OCI-LY3 (cell line): ENCODE measurements around the gene MCCC2.

Experiments
- H2AFZ ChIP-seq: fragments of 200-600, 300-600 bp; shearing (Covaris generic); 2 replicates; pipeline ENCODE4 v1.6.0; 2014; ENCODE audit warnings: antibody characterized with exemption, low read depth, low read length
- H3K27ac ChIP-seq: fragments of 200-600, 300-600 bp; sonication (generic); 2 replicates; pipeline ENCODE4 v1.5.1; 2014; ENCODE audit warnings: mild to moderate bottlenecking, low read length, moderate library complexity, mixed read lengths
- H3K27me3 ChIP-seq: fragments of 200-600, 300-600 bp; sonication (generic); 2 replicates; pipeline ENCODE4 v1.6.1; 2014; ENCODE audit warnings: low read depth, low read length, mixed read lengths
- H3K36me3 ChIP-seq: fragments of 200-600, 300-600 bp; sonication (generic); replicated peaks from 2 replicates; pipeline ENCODE3; 2014; ENCODE audit warnings: low read depth, low read length, mixed read lengths
- H3K4me1 ChIP-seq: fragments of 300-600, 200-600 bp; sonication (generic); 2 replicates; pipeline ENCODE4 v1.6.1; 2014; ENCODE audit warnings: low read length, mixed read lengths
- H3K4me2 ChIP-seq: fragments of 200-600, 300-600 bp; sonication (generic); 2 replicates; pipeline ENCODE4 v1.6.1; 2014; ENCODE audit warnings: low read length, mixed read lengths
- H3K4me3 ChIP-seq: fragments of 300-600, 200-600 bp; sonication (generic); 2 replicates; pipeline ENCODE4 v1.5.1; 2014; ENCODE audit warnings: antibody characterized with exemption, mild to moderate bottlenecking, low read length, moderate library complexity
- H3K79me2 ChIP-seq: fragments of 300-600, 200-600 bp; shearing (Covaris generic); 2 replicates; pipeline ENCODE4 v1.6.1; 2014; ENCODE audit warnings: mild to moderate bottlenecking, low read length, mixed read lengths
- H3K9ac ChIP-seq: fragments of 300-600, 200-600 bp; shearing (Covaris generic); 2 replicates; pipeline ENCODE4 v1.6.0; 2014; ENCODE audit warnings: mild to moderate bottlenecking, low read length, moderate library complexity
- H3K9me3 ChIP-seq: fragments of 200-600, 300-600 bp; shearing (Covaris generic); 2 replicates; pipeline ENCODE4 v1.6.1; 2014; ENCODE audit warnings: low read length, mixed read lengths; ENCODE audit not compliant: insufficient read depth
- H4K20me1 ChIP-seq: fragments of 200-600, 300-600 bp; sonication (generic); 2 replicates; pipeline ENCODE4 v1.6.1; 2016; ENCODE audit warnings: low read length, mixed read lengths; ENCODE audit not compliant: insufficient read depth
- CTCF ChIP-seq: fragments of 200-600, 300-600 bp; sonication (generic); IDR thresholded peaks from 2 replicates; pipeline ENCODE4 v1.5.1; 2014; ENCODE audit warnings: antibody characterized with exemption, low read length, low read depth
- EZH2phosphoT487 ChIP-seq: fragments of 200-600 bp; shearing (Covaris generic); IDR thresholded peaks from 2 replicates; pipeline ENCODE4 v1.6.1; 2018; ENCODE audit warnings: antibody characterized with exemption, mixed run types, low read depth

Gene MCCC2

GRCh38 chr5:71703941-71704340 is 116.8 kb downstream of the MCCC2 start:
- Histone ChIP-seq H4K20me1 (no peaks in the 10 kb centered on the region), H3K4me1 (no peaks in the 10 kb centered on the region), H3K4me2 (no peak overlapping the region), H3K27ac (no peak overlapping the region), H3K27me3 (peaks cover 4% of the 10 kb centered on the region; the same call in 1 of the 2 replicates), H3K9me3 (no peaks in the 10 kb centered on the region), H3K9ac (no peak overlapping the region), H2AFZ (no peak overlapping the region), H3K4me3 (no peak overlapping the region), H3K36me3 (no peaks in the 10 kb centered on the region), H3K79me2 (no peaks in the 10 kb centered on the region)
- no peak for TF ChIP-seq EZH2phosphoT487
- no peak for TF ChIP-seq CTCF

GRCh38 chr5:71705421-71705820 is 118.3 kb downstream of the MCCC2 start:
- H3K79me2 ChIP-seq: no peaks in the 10 kb centered on the region
- no peaks in the 10 kb centered on the region for H3K9me3 ChIP-seq
- H3K36me3 ChIP-seq: no peaks in the 10 kb centered on the region
- H3K4me3 ChIP-seq: no peak overlapping the region
- no peak for TF ChIP-seq CTCF
- TF ChIP-seq EZH2phosphoT487: no peak
- no peak overlapping the region for H3K27ac ChIP-seq
- H3K4me2 ChIP-seq: no peak overlapping the region
- no peak overlapping the region for H2AFZ ChIP-seq
- no peaks in the 10 kb centered on the region for H4K20me1 ChIP-seq
- H3K4me1 ChIP-seq: no peaks in the 10 kb centered on the region
- peaks cover 4% of the 10 kb centered on the region; the same call in 1 of the 2 replicates for H3K27me3 ChIP-seq
- H3K9ac ChIP-seq: no peak overlapping the region

GRCh38 chr5:71706906-71707305 is 119.8 kb downstream of the MCCC2 start:
- peaks cover 4% of the 10 kb centered on the region; the same call in 1 of the 2 replicates for H3K27me3 ChIP-seq

More at GRCh38 chr5:71706906-71707305, 119.8 kb downstream of the MCCC2 start:
- H3K9me3 ChIP-seq: no peaks in the 10 kb centered on the region
- no peak overlapping the region for H3K27ac ChIP-seq
- no peaks in the 10 kb centered on the region for H3K36me3 ChIP-seq
- H4K20me1 ChIP-seq: no peaks in the 10 kb centered on the region
- no peak overlapping the region for H3K4me3 ChIP-seq
- H2AFZ ChIP-seq: no peak overlapping the region
- no peaks in the 10 kb centered on the region for H3K79me2 ChIP-seq
- no peak for TF ChIP-seq CTCF
- no peak for TF ChIP-seq EZH2phosphoT487
- no peak overlapping the region for H3K4me2 ChIP-seq
- no peak overlapping the region for H3K9ac ChIP-seq
- no peaks in the 10 kb centered on the region for H3K4me1 ChIP-seq
